WI38 (cell line): ENCODE data around the gene PATL2.
"Not testable (repeated sequence)": the region's sequence is repeated elsewhere in the genome, so short reads cannot be mapped to it uniquely, and the experiment has no call there.

Experiments used
- H3K4me3 ChIP-seq: 2 replicates; pipeline ENCODE4 v1.5.1; 2011; ENCODE audit warnings: low read depth, mild to moderate bottlenecking, control low read depth, low read length
- TF ChIP-seq, protein P1 (sequence below): IDR thresholded peaks from 2 replicates; pipeline ENCODE4 v1.5.1; 2012; ENCODE audit warnings: low read depth, mild to moderate bottlenecking, control low read depth, low read length

The PATL2 gene

DNA sequence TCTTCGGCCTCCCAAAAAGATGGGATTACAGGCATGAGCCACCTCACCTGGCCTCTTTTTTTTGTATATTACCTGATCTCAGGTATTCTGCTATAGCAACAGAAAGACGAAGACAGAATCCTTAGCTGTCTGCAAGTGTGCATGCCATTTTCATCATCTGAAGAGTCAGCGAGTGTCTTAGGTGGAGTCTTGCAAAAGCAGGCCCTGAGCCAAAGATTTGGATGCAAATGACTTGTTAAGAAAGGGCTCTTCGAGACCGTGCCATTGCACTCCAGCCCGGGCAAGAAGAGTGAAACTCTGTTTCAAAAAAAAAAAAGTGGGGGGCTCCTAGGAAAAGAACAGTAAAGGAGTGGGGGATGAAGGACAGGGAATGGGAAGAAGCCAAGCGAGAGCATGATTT lies 15.0 kb upstream of the PATL2 start:
- TF ChIP-seq, protein P1, sequence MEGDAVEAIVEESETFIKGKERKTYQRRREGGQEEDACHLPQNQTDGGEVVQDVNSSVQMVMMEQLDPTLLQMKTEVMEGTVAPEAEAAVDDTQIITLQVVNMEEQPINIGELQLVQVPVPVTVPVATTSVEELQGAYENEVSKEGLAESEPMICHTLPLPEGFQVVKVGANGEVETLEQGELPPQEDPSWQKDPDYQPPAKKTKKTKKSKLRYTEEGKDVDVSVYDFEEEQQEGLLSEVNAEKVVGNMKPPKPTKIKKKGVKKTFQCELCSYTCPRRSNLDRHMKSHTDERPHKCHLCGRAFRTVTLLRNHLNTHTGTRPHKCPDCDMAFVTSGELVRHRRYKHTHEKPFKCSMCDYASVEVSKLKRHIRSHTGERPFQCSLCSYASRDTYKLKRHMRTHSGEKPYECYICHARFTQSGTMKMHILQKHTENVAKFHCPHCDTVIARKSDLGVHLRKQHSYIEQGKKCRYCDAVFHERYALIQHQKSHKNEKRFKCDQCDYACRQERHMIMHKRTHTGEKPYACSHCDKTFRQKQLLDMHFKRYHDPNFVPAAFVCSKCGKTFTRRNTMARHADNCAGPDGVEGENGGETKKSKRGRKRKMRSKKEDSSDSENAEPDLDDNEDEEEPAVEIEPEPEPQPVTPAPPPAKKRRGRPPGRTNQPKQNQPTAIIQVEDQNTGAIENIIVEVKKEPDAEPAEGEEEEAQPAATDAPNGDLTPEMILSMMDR: no peak
- H3K4me3 ChIP-seq: no peak overlapping the region

DNA sequence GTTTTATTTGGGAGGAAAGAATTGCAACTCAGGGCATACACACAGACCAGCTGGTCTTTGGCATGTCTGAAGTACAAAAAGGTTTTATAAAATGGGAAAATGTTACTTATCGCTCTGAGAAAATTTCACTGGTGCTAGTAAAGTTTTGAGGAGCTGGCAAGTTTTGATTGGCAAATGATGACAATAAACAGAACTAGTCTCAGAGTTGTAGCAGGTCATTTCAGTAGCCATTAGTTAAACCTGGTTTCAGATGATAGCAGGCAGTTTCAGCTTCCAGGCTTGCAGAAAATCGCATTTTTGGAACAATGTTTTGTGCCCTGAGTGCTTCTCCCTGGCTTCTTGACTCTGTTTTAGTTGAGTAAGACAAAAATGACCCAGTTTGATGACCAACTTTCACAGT lies 10.9 kb upstream of the PATL2 start:
- no peak overlapping the region for H3K4me3 ChIP-seq

DNA sequence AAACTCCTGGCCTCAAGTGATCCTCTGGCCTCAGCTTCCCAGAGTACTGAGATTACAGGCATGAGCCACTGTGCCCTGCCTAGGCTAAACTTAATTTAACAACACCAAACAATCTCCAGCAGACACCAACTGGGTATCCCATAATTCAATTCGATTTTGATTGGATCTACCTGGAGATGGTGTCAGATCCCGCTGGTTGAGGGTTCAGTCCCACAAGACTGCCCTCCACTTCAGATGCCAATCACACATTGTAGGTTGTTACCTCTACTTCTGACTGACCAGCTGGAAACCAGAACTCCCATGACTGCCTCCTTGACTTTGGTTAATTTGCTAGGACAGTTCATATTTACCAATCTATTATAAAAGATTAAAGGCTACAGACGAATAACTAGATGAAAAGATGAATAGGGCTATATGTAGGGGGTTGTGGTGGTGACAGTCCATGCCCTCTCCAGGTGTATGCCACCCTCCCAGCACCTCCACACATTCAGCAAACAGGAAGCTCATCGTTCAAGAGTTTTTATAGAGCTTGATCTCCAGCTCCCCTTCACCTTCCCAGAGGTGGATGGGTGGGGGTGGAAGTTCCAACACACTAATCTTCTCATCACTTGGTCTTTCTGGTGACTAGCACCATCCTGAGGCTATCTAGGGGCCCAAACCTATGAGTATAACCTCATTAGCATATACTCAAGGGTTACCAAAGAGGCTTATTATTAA lies 9.5 kb upstream of the PATL2 start:
- TF ChIP-seq, protein P1: no peak
- H3K4me3 ChIP-seq: no peak overlapping the region

More for the DNA sequence above, 10.9 kb upstream of the PATL2 start:
- TF ChIP-seq, protein P1: no peak

DNA sequence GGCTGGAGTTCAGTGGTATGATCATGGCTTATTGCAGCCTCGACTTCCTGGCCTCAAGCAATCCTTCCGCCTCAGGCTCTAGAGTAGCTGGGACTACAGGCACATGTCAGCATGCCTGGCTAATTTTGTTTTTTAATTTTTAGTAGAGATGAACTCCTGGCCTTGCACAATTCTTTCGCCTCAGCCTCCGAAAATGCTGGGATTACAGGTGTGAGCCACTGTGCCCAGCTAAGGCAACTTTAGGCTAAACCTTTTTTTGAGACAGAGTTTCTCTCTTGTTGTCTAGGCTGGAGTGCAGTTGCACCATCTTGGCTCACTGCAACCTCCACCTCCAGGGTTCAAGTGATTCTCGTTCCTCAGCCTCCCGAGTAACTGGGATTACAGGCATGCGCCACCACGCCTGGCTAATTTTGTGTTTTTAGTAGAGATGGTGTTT lies 8.9 kb upstream of the PATL2 start:
- not testable (repeated sequence) for H3K4me3 ChIP-seq

DNA sequence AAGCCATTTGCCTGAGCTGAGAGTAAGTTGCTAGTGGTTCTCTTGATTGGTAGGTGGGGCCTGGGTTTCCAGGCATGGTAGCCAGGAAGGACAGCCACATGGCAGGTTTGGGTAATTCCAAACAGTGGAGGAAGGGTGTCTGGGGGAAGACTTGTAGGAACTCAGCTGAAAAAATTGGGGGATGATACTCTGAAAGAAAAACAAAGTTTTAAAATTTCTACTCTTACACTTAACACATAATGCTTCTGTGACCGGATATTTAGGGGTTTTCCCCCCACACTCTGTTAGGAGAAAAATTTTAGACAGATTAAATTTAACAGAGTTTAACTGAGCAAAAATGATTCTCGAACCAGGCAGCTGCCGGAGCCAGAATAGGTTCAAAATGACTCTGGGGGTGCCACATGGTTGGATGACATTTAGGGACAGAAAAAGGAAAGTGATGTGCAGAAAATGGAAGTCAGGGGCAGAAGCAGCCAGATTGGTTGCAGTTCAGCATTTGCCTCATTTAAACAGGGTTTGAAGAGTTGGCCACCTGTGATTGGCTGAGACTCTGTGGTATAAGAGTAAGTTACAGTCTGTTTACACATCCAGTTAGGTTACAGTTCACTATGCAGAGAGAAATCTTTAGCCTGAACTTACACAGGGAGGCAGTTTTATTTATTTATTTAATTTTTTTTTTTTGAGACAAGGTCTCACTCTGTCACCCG lies 8.3 kb upstream of the PATL2 start:
- TF ChIP-seq, protein P1: no peak

DNA sequence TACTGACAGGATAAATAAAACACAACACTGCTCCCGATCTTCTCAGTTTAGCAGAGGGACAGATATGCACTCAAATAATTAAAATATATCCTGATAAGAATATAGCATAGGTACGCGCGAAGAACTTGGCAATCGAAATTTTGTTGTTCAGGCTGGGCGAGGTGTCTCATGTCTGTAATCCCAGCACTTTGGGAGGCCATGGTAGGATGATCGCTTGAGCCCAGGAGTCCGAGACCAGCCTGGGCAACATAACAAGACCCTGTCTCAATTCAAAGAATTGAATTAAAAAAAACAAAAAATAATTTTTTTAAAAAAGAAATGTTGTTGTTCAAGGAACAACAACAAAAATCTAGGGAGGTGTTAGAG lies 7.8 kb upstream of the PATL2 start:
- H3K4me3 ChIP-seq: no peak overlapping the region

More for the DNA sequence above, 8.3 kb upstream of the PATL2 start:
- H3K4me3 ChIP-seq: no peak overlapping the region

DNA sequence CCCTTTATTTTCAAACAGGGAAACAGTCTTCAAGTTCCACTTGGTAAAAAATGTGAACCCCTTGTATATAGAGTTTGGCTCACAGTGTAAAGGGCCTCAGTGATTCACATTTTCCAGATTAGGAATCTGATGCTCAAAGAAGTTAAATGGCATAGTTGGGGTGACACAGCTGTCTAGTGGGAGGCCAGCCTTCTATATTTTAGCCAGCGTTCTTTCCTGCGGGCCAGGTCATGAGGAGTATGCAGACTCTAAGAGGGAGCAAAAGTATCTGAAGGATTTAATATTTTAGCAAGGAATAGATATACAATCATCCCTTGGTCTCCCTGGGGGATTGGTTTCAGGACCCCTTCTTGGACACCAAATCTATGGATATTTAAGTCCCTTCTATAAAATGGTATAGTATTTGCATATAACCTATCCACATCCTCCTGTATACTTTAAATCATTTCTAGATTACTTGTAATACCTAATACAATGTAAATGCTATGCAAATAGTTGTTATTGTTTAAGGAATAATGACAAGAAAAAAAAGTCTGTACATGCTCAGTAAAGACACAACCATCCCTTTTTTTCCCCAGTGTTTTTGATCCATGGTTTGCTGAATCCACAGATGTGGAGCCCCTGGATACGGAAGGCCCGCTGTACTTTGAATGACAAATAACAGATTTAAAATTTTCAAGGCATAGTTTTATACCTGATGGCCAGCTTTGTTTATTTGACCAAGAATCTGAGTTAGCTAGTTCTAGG lies 7.2 kb upstream of the PATL2 start:
- TF ChIP-seq, protein P1: no peak
- H3K4me3 ChIP-seq: no peak overlapping the region

More for the DNA sequence above, 7.8 kb upstream of the PATL2 start:
- TF ChIP-seq, protein P1: no peak
